ENCODE results near the gene SENP6.
"Not testable (repeated sequence)": the region's sequence is repeated elsewhere in the genome, so short reads cannot be mapped to it uniquely, and the experiment has no call there.

- not testable (repeated sequence) for TF ChIP-seq CTCF (optimal IDR thresholded peaks at IDR 0.05 in 1 of 3, IDR thresholded peaks at IDR 0.05 in 1 of 3, conservative IDR thresholded peaks at IDR 0.05 in 1 of 3; ENCODE audit: extremely low read depth in 1 of 3, insufficient read depth in 2 of 3, low read length in 3 of 3); EZH2 (IDR thresholded peaks at IDR 0.05; ENCODE audit: low read length)
Observed at GRCh38 chr6:75570671-75571070, 31.0 kb upstream of the SENP6 start.

All from keratinocyte (primary cell).